ENCODE data around the gene GSDME.
"Not testable (repeated sequence)": the region's sequence is repeated elsewhere in the genome, so short reads cannot be mapped to it uniquely, and the experiment has no call there.

GSDME gene

DNA sequence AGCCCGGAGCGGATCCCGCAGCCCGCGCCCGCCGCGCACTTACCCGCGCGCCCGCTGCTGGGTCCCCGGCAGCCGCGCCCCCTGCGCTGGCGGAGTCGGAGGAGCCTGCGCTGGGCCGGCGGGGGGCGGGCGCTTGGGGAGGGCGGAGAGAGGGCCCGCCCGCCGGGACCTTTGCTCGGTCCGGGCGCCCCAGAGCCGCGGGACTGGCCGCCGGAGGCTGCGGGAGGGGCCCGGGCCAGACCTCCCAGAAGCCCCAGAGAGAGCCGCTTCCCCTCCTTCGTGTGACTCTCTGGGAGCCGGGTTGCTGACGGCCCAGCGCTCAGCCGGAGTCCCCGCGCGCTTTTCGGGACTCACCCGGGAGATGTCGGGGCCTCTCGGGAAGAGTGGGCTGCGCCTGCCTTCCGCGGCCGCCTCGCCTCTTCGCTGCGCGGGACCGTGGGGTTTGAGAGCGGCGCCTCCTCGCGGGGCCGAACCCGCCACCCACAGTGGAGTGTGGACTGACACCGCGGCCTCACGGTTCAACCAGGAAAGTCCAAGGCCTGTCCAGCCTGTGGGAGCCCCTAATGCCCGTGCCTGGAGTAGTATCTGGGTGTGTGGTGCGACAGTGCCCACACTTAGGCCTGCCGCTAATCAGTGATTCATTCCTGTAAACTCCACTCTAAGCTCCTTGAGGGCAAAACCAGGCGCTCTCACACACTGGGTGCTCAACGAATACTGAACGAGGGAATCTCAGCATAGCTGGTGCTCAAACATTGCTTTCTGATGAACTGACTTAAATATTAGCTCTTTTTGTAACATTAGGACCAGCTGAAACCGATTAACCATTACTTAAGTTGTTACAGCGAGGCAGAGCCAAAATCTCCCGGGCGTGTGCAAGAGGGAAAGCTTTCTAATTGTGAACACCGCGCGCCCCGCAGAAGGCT is at the start of gene GSDME:
TSS of gene GSDME (minus strand) at position 112 of the 923 bp plus-strand sequence. CDS start 7,690 bp downstream, outside the sequence.
- DNase-seq: no peak

- DNase-seq: no peak
Observed at GRCh38 chr7:24802300-24802699, 45.0 kb upstream of the GSDME start.

GRCh38 chr7:24801883-24802282 is 44.6 kb upstream of the GSDME start:
- no peak for DNase-seq

DNA sequence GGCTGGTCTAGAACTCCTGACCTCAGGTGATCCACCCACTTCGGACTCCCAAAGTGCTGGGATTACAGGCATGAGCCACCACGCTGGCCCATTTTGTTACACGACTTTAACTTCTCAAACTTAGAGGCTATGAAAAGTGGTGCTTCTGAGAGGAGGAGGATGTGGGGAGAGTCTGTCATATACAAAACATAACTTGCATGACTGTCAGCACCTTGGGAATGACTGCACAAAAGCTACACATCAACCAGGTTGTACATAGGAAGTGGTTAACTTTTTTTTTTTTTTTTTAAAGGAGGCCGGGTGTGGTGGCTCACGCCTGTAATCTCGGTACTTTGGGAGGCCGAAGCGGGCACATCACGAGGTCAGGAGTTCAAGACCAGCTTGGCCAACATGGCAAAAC is 43.4 kb upstream of the GSDME start:
- no peak for DNase-seq

DNA sequence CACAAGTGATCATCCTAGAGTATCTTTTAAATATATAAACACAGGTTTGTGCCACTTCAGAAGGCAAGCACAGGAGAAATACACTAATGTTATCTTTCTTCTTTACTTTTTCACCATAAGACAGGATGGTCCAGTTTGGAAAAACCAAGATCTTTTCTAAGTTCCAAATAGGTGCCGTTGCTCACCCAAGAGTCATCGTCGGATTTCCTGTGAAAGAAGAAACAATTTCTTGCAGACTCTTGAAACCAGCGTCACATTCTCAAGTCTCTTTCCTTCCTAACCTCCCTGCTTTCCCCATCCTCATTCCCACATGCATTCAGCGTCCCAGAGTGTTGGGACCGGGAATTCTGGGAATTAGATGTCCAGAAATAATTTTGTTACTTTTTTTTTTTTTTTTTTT is 42.8 kb upstream of the GSDME start:
- no peak for DNase-seq

DNA sequence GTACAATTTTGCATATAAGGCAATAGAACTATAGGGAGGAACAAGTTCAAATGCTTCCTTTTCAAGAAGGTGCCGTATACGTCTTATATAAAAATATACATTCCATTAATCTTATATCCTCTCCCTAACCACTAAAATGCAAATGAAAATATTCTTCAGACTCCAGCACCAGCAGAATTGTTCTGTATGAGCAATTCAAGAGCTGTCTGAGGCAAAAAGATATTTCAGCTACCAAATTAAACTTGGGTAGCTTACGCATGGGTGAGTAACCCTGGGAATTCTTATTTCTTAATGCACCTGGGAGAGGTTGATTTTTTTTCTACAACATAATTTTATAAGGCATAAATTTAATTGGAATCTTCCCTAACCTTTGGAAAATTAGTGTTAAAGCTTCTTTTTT is 42.2 kb upstream of the GSDME start:
- DNase-seq: no peak

GRCh38 chr7:24798261-24798660 is 41.0 kb upstream of the GSDME start:
- DNase-seq: no peak

DNA sequence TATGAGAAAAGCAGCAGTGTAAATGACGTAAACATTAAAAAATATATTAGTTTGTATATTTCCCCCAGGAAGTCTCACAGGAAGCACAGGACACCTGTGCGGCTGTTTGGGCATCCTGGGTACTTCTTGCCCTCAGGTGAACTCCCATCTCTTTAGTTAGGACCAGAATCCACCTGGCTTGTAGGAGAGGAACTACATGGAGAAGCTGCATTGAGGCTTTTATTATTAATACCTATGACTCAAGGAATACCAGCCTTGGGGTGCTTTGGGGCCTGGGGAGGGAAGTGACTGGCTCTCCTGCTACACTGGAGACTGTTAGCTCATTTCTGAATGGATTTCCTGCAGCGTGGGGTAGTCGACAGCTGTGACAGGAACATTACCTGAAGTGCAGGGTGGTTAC is 40.0 kb upstream of the GSDME start:
- DNase-seq: no peak

- DNase-seq: no peak
Observed at GRCh38 chr7:24795407-24795767, 38.1 kb upstream of the GSDME start.

DNA sequence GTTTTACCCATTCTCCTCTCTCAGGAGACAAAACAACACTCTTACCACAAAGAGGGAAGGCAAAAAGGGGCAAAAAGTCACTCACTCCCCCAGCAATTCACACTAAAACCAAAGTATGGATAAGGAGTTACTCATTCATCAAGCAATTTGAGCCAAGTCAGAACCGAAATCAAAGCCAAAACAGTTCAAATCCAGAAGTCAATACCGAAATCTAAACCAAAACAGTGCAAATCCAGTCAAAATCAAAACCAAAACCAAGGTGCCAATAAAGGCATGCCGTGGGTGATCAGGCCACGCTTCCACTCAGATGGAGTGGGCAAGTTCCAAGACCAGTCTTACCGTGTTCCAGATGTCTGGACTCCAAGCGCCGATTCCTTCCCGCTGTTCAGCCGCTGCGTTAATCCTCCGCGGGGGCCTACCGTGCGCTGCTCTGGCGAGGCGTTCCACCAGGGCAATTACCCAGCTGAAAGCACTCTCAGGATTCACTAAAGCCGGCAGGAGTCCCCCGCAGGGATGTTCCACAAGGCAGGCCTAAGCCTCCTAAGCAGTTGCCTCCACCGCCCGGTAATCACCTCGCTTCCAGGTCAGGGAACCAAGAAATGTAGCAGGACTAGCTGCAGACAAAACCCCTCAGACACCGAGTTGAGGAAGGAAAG is 37.6 kb upstream of the GSDME start:
- DNase-seq: not testable (repeated sequence)

GRCh38 chr7:24793982-24794648 is 36.9 kb upstream of the GSDME start:
- DNase-seq: no peak

DNA sequence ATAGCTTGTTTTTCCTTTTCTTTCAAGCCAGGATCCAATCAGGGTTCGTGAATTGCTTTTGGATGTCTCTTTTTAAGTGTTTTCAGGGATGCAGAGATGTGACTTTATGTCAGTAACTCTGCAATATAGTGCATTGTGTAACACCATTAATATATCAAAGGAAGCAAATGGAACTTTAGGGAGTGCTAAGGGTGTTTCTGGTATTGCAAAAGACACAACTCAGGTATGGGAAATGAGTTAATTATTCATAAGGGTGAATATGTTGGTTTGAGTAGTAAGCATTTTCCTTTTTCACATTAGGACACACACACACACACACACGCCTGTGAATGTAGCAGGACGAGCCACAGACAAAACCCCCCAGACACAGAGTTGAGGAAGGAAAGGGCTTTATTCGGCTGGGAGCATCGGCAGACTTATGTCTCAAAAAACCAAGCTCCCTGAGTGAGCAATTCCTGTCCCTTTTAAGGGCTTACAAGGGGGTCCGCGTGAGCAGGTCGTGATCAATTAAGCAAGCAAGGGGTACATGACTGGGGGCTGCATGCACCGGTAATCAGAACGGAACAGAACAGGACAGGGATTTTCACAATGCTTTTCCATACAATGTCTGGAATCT is 31.8 kb upstream of the GSDME start:
- DNase-seq: no peak

GRCh38 chr7:24788075-24788474 is 30.8 kb upstream of the GSDME start:
- DNase-seq: no peak

- DNase-seq: no peak
Observed at GRCh38 chr7:24786941-24787340, 29.7 kb upstream of the GSDME start.

- DNase-seq: no peak
Observed at GRCh38 chr7:24786306-24786705, 29.0 kb upstream of the GSDME start.

GRCh38 chr7:24784277-24784676 is 27.0 kb upstream of the GSDME start:
- no peak for DNase-seq

DNA sequence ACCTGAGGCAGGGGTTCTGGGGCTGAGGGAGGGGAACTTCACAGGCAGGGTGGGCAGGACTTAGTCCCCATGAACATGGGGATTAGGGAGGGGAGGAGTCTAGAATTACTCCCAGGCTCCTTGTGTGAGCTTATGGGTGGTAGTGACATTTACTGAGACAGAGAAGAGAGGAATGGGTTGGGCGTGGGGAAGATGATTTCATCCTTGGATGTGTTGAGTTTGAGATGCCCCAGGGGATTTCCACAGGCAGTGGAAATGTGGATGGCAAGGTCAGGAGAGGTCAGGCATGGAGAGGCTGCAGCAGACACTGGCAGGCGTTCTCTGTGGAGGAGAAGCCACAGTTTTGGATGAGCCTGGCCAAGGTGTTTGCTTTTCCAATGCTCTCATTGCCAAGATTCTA is 26.4 kb upstream of the GSDME start:
- no peak for DNase-seq

- no peak for DNase-seq
Observed at GRCh38 chr7:24781106-24781505, 23.8 kb upstream of the GSDME start.

- no peak for DNase-seq
Observed at GRCh38 chr7:24779283-24779655, 22.0 kb upstream of the GSDME start.

DNA sequence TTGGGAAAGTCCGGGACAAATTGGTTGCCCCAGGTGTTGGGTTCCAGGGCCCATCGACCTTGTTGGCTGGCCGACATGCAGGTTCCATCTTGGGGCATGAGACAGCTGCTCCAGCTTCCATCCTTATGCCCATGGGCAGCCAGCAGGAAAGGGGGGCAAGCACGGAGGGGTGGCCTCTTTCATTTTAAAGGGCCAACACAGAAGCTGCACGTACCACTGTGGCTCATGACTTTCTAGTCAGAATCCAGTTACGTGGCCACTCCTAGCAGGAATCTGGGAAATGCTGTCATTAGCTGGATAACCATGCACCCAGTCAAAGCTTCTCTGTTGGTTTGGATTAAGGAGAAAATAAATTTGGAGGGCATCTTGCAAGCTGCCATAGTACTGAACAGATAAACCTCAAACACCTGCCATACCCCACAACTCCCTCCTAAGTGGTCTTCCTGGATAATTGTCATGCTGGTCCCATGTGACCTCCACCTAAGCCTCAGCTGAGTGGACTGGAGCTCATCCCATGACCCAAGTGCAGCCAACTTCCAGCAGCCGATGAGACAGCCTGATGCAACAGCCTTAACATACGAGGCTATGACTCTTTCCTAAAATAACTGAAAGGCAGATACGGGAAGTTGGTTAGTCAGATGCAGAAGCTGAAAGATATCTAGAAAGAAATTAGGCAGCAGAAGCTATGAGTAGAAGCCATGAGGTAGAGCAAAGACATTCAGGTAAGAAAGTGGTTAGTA is 21.4 kb upstream of the GSDME start:
- no peak for DNase-seq

- no peak for DNase-seq
Observed at GRCh38 chr7:24777806-24778205, 20.5 kb upstream of the GSDME start.

- DNase-seq: no peak
Observed at GRCh38 chr7:24773646-24774045, 16.4 kb upstream of the GSDME start.

DNA sequence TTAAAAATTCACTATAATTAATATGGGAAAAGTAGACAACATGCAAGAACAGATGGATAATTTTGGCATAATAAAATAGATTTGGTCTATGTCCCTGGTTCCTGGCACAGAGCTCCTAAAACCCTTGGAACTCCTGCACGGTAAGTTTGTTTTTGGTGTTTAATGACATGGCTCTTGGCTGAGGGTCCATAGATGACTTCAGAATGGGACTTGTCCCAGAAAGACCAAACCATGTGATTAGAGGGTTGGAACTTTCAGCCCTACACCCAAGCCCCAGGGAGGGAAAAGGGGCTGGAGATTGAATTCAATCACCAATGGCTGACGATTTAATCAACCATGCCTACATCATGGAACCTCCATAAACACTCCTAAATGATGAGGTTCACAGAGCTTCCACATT is 12.6 kb upstream of the GSDME start:
- DNase-seq: no peak
